ENCODE data around the gene CEND1. TPM values are rescaled to one million over a fixed set of nuclear protein-coding genes. Genes with fewer than 3 reads are reported as not detected.

The CEND1 gene
- total RNA-seq, 2 donors from 2014 or later = 0.18 to 1.6 TPM

DNA sequence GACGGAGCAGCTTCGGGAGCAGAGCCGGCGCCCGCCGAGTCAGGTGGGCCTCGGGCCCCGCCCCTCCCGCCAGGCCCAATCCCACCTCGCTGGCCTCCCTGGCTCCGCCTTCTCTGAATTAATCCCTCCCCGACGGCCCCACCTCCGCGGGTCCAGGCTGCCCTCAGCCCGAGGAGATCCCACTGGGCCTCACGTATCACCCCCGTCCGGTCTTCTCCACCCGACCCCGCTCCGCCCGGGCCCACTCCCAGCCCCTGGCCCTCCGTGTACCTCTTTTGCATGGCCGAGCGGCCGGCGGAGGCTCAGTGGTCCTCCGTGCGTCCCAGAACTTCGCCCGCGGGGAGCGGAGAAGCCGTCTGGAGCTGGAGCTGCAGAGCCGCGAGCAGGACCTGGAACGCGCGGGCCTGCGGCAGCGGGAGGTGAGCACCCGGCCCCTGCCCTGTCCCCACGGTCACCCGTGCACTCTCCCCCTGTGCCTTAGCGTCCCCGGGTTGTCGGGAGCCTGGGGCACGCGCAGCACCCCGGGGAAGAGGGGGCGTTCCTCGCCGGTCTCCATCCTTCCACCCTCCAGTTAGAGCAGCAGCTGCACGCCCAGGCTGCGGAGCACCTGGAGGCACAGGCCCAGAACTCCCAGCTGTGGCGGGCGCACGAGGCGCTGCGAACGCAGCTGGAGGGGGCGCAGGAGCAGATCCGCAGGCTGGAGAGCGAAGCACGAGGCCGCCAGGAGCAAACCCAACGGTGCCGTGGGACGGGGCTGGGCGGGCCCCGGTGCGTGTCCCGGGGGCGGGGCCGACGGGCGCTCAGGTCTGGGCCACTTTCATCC lies 40.6 kb upstream of the CEND1 start:
- 7% methylated on average over 74 of the region's 78 CpGs for WGBS
- Histone ChIP-seq H3K27me3 (replicated peaks; ENCODE audit: insufficient read depth) (no peaks in the 10 kb centered on the region), H3K4me1 (replicated peaks) (peaks cover 46% of the 10 kb centered on the region), H3K36me3 (no peaks in the 10 kb centered on the region), H3K4me3 (peak overlapping the region; percentile 21 to 22), H3K27ac (no peak overlapping the region), H3K9me3 (no peaks in the 10 kb centered on the region)
- DNase-seq (ENCODE audit: low spot score) = peak; percentile 71
- intact Hi-C loops (cut with DNase I) = no loop called here
- peak; percentile 5 for TF ChIP-seq POLR2A (IDR thresholded peaks at IDR 0.05)
- no peak for TF ChIP-seq CTCF (IDR thresholded peaks at IDR 0.05)
- TF ChIP-seq POLR2AphosphoS5 (IDR thresholded peaks at IDR 0.05) = peak; percentile 64

- intact Hi-C loops (cut with DNase I) = no loop called here
- no peaks in the 10 kb centered on the region for H3K27me3 ChIP-seq (replicated peaks; ENCODE audit: insufficient read depth)
- no peak overlapping the region for H3K27ac ChIP-seq
- peak overlapping the region; percentile 21 to 22 for H3K4me3 ChIP-seq
- TF ChIP-seq POLR2A (IDR thresholded peaks at IDR 0.05) = peak; percentile 57
- TF ChIP-seq CTCF (IDR thresholded peaks at IDR 0.05) = no peak
- TF ChIP-seq POLR2AphosphoS5 (IDR thresholded peaks at IDR 0.05) = no peak
- peaks cover 48% of the 10 kb centered on the region for H3K4me1 ChIP-seq (replicated peaks)
- 4% methylated on average over 29 of the region's 39 CpGs for WGBS
- no peak for DNase-seq (ENCODE audit: low spot score)
- H3K9me3 ChIP-seq = no peaks in the 10 kb centered on the region
- peaks cover 0 to 2% of the 10 kb centered on the region in 2 donors for H3K36me3 ChIP-seq
These were observed 40.0 kb upstream of the CEND1 start for GRCh38 chr11:829847-830294.

GRCh38 chr11:829176-829846 lies 39.4 kb upstream of the CEND1 start:
- Histone ChIP-seq H3K27ac (no peak overlapping the region), H3K27me3 (replicated peaks; ENCODE audit: insufficient read depth) (no peaks in the 10 kb centered on the region), H3K9me3 (no peaks in the 10 kb centered on the region), H3K4me3 (peak overlapping the region; percentile 21 to 22), H3K4me1 (replicated peaks) (peaks cover 46% of the 10 kb centered on the region), H3K36me3 (peaks cover 3 to 8% of the 10 kb centered on the region in 2 donors)
- TF ChIP-seq POLR2AphosphoS5 (IDR thresholded peaks at IDR 0.05) = no peak
- TF ChIP-seq CTCF (IDR thresholded peaks at IDR 0.05) = no peak
- no peak for TF ChIP-seq POLR2A (IDR thresholded peaks at IDR 0.05)
- WGBS = 20% methylated on average over 38 of the region's 40 CpGs
- DNase-seq (ENCODE audit: low spot score) = no peak
- intact Hi-C loops (cut with DNase I) = no loop called here

- peaks cover 39% of the 10 kb centered on the region for H3K4me1 ChIP-seq (replicated peaks)
- intact Hi-C loops (cut with DNase I) = no loop called here
- H3K27me3 ChIP-seq (replicated peaks; ENCODE audit: insufficient read depth) = no peaks in the 10 kb centered on the region
- no peaks in the 10 kb centered on the region for H3K9me3 ChIP-seq
- H3K36me3 ChIP-seq = peaks cover 7 to 13% of the 10 kb centered on the region in 2 donors
- 88% methylated on average over 20 of the region's 21 CpGs for WGBS
- DNase-seq (ENCODE audit: low spot score) = no peak
- H3K4me3 ChIP-seq = no peak overlapping the region
- no peak for TF ChIP-seq CTCF (IDR thresholded peaks at IDR 0.05)
- no peak for TF ChIP-seq POLR2AphosphoS5 (IDR thresholded peaks at IDR 0.05)
- no peak overlapping the region for H3K27ac ChIP-seq
These were observed 38.8 kb upstream of the CEND1 start for GRCh38 chr11:828506-829175.

All from prostate gland (tissue), 2 donors.